GM12878 (cell line): ENCODE measurements around the gene SVIL. TPM values are rescaled to one million over a fixed set of nuclear protein-coding genes. Genes with fewer than 3 reads are reported as not detected.

Source experiments
- HCFC1 ChIP-seq: fragments of 150-350 bp; IDR thresholded peaks from 2 replicates; pipeline ENCODE4 v1.6.1; 2014; ENCODE audit warnings: low read length
- HDGF ChIP-seq: fragments of 450-650 bp; IDR thresholded peaks from 2 replicates; pipeline ENCODE4 v1.6.1; 2016; ENCODE audit warnings: antibody characterized with exemption
- IKZF1 ChIP-seq: fragments of 450-650 bp; conservative IDR thresholded peaks from 2 replicates; pipeline ENCODE4 v1.6.1; 2017; ENCODE audit warnings: antibody characterized with exemption, mild to moderate bottlenecking
- NFIC ChIP-seq: IDR thresholded peaks from 2 replicates; pipeline ENCODE4 v1.6.1; 2012; ENCODE audit warnings: low read depth, mild to moderate bottlenecking, inconsistent platforms, low read length, moderate library complexity
- NR2C2 ChIP-seq: IDR thresholded peaks from 2 replicates; pipeline ENCODE4 v1.6.1; 2011; ENCODE audit warnings: borderline replicate concordance, low read depth; ENCODE audit not compliant: control insufficient read depth, insufficient read length
- POU2F2 ChIP-seq: IDR thresholded peaks from 3 replicates; pipeline ENCODE4 v1.6.1; 2011; ENCODE audit warnings: low read depth, mild to moderate bottlenecking, low read length, borderline replicate concordance
- RAD21 ChIP-seq: IDR thresholded peaks from 2 replicates; pipeline ENCODE4 v1.6.1; 2011; ENCODE audit warnings: mild to moderate bottlenecking, low read depth, low read length, moderate library complexity; ENCODE audit not compliant: insufficient read depth
- SIX5 ChIP-seq: IDR thresholded peaks from 2 replicates; pipeline ENCODE4 v1.6.1; 2011; ENCODE audit warnings: mild to moderate bottlenecking, low read depth, low read length, moderate library complexity; ENCODE audit not compliant: severe bottlenecking
- SMARCA5 ChIP-seq: fragments of 450-650 bp; IDR thresholded peaks from 2 replicates; pipeline ENCODE4 v1.6.1; 2017; ENCODE audit warnings: mild to moderate bottlenecking
- SREBF2 ChIP-seq: IDR thresholded peaks from 2 replicates; pipeline ENCODE4 v1.6.1; 2012; ENCODE audit warnings: mild to moderate bottlenecking, low read length
- TAF1 ChIP-seq: IDR thresholded peaks from 2 replicates; pipeline ENCODE4 v1.6.1; 2011; ENCODE audit warnings: mild to moderate bottlenecking, low read depth, low read length, borderline replicate concordance
- TCF3 ChIP-seq: IDR thresholded peaks from 2 replicates; pipeline ENCODE4 v1.6.1; 2012; ENCODE audit warnings: low read depth, mild to moderate bottlenecking, low read length, borderline replicate concordance; ENCODE audit not compliant: insufficient read depth
- YY1 ChIP-seq: IDR thresholded peaks from 2 replicates; pipeline ENCODE4 v1.6.1; 2011; ENCODE audit warnings: low read depth, mild to moderate bottlenecking, low read length
- ZBED1 ChIP-seq: IDR thresholded peaks from 2 replicates; pipeline ENCODE4 v1.6.1; 2016; ENCODE audit warnings: borderline replicate concordance
- polyA plus RNA-seq, 11 experiments: library from polyadenylated mRNA; depleted of rRNA in 4 of 11; unstranded in 6 of 11; stranded (reverse) in 5 of 11; fragments of >200 nt; fragmentation: Nextera tagmentation in 4 of 11; fragmentation: Illumina TruSeq in 1 of 11; extraction: Ambion mirVana in 4 of 11; extraction: Trizol in 1 of 11; gene quantifications; 1 replicate in 1 of 11; 2 replicates in 10 of 11; pipeline versions ENCODE4 v1.2.1 to v1.2.3, GENCODE V29; 2011 to 2016; ENCODE audit warnings: inconsistent platforms in 2 of 11, missing spikeins in 2 of 11, low read depth in 1 of 11
- total RNA-seq, 4 experiments: library from RNA; depleted of rRNA in 3 of 4; stranded (reverse); fragments of >200 nt in 3 of 4; fragmentation: Illumina TruSeq in 1 of 4; extraction: Trizol in 1 of 4; gene quantifications; 2 replicates each; pipeline versions ENCODE4 v1.2.1 to v1.2.3, GENCODE V29; 2013 to 2021
- TF ChIP-seq, protein P1 (sequence below), 3 experiments: IDR thresholded peaks in 2 of 3; conservative IDR thresholded peaks in 1 of 3; 2 replicates each; pipeline ENCODE4 v1.5.1; 2011; ENCODE audit warnings: low read depth in 3 of 3, low read length in 3 of 3, mild to moderate bottlenecking in 3 of 3, control low read depth in 2 of 3, moderate library complexity in 2 of 3, inconsistent platforms in 1 of 3, mixed read lengths in 1 of 3; ENCODE audit not compliant: control insufficient read depth in 2 of 3, insufficient read depth in 1 of 3; ENCODE audit errors: extremely low read depth in 1 of 3
- TF ChIP-seq, protein P2 (sequence below): IDR thresholded peaks from 2 replicates; pipeline ENCODE4 v1.6.1; 2012; ENCODE audit warnings: low read depth, low read length, improper control_type of control experiment
- TF ChIP-seq, protein P3 (sequence below): IDR thresholded peaks from 2 replicates; pipeline ENCODE4 v1.6.1; 2011; ENCODE audit warnings: low read depth, low read length, improper control_type of control experiment, borderline replicate concordance

Gene SVIL
- total and polyA plus RNA-seq, 10 of the 15 experiments (the other 5 are each of a cell fraction or from before 2014, with no cell fraction given), result 0.22 to 1.9 (median 0.87) TPM

DNA sequence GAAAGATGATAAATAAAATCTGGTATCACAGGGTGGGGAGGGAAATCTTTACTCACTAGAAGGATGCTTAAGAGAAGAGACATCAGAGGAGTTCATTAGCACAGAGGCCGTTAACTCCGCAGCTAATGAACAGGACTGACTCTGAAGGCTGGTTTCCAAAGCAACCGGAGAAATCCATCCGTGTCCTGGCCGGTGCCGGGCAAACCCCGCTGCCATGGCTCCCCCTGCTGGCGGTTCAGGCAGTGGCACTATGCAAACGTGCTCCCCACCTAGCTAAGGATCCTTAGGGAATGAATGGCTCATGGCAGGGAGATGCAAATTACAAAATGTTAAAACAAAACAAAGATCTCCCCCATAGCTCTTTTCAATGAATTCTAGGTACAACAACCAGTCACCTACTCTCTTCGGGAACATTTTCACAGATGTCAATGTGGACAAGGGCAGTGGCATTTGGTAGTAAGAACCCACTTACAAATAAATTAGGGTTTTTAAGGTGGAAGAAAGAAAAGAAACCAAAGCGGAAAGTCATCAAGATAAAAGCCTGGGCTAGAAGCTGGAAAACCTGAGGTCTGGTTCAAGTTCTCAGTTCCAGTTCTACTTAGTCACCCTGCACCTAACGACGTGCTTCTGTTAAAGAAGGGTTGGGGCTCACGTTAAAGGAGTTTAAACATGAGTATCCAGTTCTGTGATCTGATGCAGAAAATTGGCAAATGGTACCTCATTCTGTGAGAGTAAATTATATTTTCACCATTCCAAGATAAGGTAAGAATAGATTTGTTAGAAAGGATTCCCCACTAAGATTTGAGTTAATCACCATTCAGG is 138.2 kb downstream of the SVIL start (continued):
- TF ChIP-seq, protein P1, sequence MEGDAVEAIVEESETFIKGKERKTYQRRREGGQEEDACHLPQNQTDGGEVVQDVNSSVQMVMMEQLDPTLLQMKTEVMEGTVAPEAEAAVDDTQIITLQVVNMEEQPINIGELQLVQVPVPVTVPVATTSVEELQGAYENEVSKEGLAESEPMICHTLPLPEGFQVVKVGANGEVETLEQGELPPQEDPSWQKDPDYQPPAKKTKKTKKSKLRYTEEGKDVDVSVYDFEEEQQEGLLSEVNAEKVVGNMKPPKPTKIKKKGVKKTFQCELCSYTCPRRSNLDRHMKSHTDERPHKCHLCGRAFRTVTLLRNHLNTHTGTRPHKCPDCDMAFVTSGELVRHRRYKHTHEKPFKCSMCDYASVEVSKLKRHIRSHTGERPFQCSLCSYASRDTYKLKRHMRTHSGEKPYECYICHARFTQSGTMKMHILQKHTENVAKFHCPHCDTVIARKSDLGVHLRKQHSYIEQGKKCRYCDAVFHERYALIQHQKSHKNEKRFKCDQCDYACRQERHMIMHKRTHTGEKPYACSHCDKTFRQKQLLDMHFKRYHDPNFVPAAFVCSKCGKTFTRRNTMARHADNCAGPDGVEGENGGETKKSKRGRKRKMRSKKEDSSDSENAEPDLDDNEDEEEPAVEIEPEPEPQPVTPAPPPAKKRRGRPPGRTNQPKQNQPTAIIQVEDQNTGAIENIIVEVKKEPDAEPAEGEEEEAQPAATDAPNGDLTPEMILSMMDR (IDR thresholded peaks at IDR 0.05 in 2 of 3, conservative IDR thresholded peaks at IDR 0.05 in 1 of 3; ENCODE audit: control insufficient read depth in 2 of 3, extremely low read depth in 1 of 3, insufficient read depth in 1 of 3, low read depth in 3 of 3, low read length in 3 of 3), result peak; percentile 88 to 93 (median 88)
- TF ChIP-seq ZBED1 (no peak), HDGF (no peak), RAD21 (peak; percentile 74), YY1 (peak; percentile 27; the same call in 1 of the 2 replicates), SMARCA5 (0 out of 2 replicates have a peak, but pooled peaks have one; percentile 49), IKZF1 (peak; percentile 39), SREBF2 (no peak), TAF1 (no peak), SIX5 (no peak), NFIC (no peak), NR2C2 (no peak), POU2F2 (peak; percentile 74; the same call in 1 of the 3 replicates), HCFC1 (no peak), TCF3 (no peak)
- TF ChIP-seq, protein P2, sequence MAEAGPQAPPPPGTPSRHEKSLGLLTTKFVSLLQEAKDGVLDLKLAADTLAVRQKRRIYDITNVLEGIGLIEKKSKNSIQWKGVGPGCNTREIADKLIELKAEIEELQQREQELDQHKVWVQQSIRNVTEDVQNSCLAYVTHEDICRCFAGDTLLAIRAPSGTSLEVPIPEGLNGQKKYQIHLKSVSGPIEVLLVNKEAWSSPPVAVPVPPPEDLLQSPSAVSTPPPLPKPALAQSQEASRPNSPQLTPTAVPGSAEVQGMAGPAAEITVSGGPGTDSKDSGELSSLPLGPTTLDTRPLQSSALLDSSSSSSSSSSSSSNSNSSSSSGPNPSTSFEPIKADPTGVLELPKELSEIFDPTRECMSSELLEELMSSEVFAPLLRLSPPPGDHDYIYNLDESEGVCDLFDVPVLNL, result no peak
- TF ChIP-seq, protein P3, sequence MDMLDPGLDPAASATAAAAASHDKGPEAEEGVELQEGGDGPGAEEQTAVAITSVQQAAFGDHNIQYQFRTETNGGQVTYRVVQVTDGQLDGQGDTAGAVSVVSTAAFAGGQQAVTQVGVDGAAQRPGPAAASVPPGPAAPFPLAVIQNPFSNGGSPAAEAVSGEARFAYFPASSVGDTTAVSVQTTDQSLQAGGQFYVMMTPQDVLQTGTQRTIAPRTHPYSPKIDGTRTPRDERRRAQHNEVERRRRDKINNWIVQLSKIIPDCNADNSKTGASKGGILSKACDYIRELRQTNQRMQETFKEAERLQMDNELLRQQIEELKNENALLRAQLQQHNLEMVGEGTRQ, result no peak
